ENCODE measurements around the gene TMEFF2.

GRCh38 chr2:191983186-191983585 lies 211.5 kb downstream of the TMEFF2 start:
- TF ChIP-seq, protein P1, sequence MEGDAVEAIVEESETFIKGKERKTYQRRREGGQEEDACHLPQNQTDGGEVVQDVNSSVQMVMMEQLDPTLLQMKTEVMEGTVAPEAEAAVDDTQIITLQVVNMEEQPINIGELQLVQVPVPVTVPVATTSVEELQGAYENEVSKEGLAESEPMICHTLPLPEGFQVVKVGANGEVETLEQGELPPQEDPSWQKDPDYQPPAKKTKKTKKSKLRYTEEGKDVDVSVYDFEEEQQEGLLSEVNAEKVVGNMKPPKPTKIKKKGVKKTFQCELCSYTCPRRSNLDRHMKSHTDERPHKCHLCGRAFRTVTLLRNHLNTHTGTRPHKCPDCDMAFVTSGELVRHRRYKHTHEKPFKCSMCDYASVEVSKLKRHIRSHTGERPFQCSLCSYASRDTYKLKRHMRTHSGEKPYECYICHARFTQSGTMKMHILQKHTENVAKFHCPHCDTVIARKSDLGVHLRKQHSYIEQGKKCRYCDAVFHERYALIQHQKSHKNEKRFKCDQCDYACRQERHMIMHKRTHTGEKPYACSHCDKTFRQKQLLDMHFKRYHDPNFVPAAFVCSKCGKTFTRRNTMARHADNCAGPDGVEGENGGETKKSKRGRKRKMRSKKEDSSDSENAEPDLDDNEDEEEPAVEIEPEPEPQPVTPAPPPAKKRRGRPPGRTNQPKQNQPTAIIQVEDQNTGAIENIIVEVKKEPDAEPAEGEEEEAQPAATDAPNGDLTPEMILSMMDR (IDR thresholded peaks at IDR 0.05) = no peak
- TF ChIP-seq ZFX (IDR thresholded peaks at IDR 0.05; ENCODE audit: borderline replicate concordance) = no peak

Measured in 22Rv1 (cell line).